ENCODE measurements around the gene SYNJ2. TPM values are rescaled to one million over a fixed set of nuclear protein-coding genes. Genes with fewer than 3 reads are reported as not detected.
A peak's percentile ranks its signal among the peaks of the same experiment; 100 is the strongest.

Gene SYNJ2
- total RNA-seq, 4 donors from 2014 or later = 6.6 to 15.6 (median 9.8) TPM

DNA sequence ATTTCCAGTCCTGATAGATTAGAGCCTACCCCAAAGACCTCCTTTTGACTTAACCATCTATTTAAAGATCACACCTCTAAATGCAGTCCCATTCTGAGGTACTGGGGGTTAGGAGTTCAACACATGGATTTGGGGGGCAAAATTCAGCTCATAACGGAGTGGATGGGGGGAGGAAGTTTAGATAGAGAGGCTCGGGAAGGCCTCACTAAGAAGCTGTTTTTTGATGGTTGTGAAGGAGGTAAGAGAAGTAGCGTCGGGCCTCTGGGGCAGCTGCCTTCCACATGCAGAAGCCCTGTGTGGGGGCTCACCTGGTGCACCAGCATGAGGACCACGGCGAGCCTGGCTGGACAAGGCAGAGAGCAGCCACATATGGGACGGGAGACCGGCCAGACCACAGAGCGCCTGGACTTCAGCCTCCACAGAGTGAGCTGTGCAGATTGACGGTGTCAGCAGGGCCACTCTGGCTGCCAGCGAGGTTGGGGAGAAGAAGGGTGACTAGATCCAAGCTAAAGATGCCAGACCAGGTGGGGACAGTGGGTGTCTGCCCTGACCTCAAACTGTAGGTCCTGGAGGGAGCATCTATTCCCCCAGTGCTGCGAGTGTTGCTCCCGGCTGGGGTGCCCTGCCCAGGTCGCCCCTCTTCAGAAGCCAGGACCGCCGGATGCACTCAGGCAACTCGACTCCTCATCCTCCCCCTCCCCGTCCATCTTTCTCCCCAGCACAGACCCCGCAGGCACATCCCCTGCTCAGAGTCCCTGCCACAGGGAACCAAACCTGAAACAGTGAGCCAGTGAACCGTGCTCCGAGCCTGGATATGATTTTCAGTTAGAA lies 5.1 kb upstream of the SYNJ2 start:
- no peak for DNase-seq
- H3K4me3 ChIP-seq = no peak overlapping the region

DNA sequence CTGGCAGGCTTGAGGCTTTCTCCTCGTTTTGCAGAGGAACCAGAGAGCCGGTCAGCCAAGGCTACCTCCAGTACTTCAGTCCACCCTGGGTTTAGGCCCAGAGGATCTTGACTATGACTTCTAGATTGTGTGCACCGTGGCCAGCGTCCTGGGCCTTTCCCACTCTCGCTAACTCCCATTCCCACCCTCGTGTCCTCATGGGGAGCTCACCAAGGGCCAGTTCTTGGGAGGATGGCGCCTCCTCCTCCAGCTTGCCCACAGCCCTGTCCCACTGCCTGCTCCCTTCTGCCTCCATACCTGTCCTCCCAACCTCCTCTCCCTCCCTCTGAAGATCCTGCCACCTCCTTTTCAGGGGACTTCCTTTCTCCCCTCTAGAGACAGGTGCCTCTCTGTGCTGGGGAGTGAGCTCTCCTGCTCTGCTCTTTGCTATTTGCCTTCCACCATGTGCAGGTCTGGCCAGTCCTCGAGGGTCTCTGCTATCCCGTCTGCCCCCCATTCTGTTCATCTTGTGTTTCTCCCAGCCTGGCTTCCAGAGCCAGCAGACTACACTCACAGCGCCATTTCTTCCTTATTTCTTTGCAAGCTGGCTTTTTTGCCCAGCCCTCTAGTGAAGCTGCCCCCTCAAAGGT lies 4.4 kb upstream of the SYNJ2 start:
- Histone ChIP-seq H3K36me3 (no peaks in the 10 kb centered on the region), H3K4me1 (peaks cover 0 to 12% (median 6%) of the 10 kb centered on the region in 3 donors), H3K27me3 (peaks cover 0 to 6% (median 0%) of the 10 kb centered on the region in 4 donors), H3K9me3 (no peaks in the 10 kb centered on the region), H3K27ac (no peak overlapping the region), H3K4me3 (no peak overlapping the region)
- DNase-seq = no peak
- WGBS, 2 donors = 88 to 89% methylated on average over 8 to 10 of the region's 10 CpGs
- TF ChIP-seq POLR2A (IDR thresholded peaks at IDR 0.05) = no peak
- TF ChIP-seq CTCF (IDR thresholded peaks at IDR 0.05) = no peak
- intact Hi-C loops (cut with DNase I) = no loop called here

More for the DNA sequence above, 5.1 kb upstream of the SYNJ2 start:
- H3K9me3 ChIP-seq = no peaks in the 10 kb centered on the region
- peaks cover 0 to 6% (median 0%) of the 10 kb centered on the region in 4 donors for H3K27me3 ChIP-seq
- H3K27ac ChIP-seq = no peak overlapping the region
- H3K4me1 ChIP-seq = peaks cover 0 to 10% (median 6%) of the 10 kb centered on the region in 3 donors
- intact Hi-C loops (cut with DNase I) = no loop called here
- no peaks in the 10 kb centered on the region for H3K36me3 ChIP-seq
- 87 to 94% methylated on average over 10 to 12 of the region's 21 CpGs for WGBS, 2 donors
- TF ChIP-seq CTCF (IDR thresholded peaks at IDR 0.05) (no peak), POLR2A (IDR thresholded peaks at IDR 0.05) (no peak)

GRCh38 chr6:157978021-157978783 lies 3.5 kb upstream of the SYNJ2 start:
- H3K36me3 ChIP-seq = no peaks in the 10 kb centered on the region
- no peak overlapping the region for H3K27ac ChIP-seq
- peaks cover 0 to 6% (median 0%) of the 10 kb centered on the region in 4 donors for H3K27me3 ChIP-seq
- no peak for DNase-seq
- H3K9me3 ChIP-seq = no peaks in the 10 kb centered on the region
- WGBS, 2 donors = 82 to 86% methylated on average over 16 of the region's 16 CpGs
- H3K4me3 ChIP-seq = no peak overlapping the region
- no peak for TF ChIP-seq CTCF (IDR thresholded peaks at IDR 0.05)
- no peak for TF ChIP-seq POLR2A (IDR thresholded peaks at IDR 0.05)
- H3K4me1 ChIP-seq = peaks cover 8 to 21% (median 10%) of the 10 kb centered on the region in 3 donors
- intact Hi-C loops (cut with DNase I) = no loop called here

DNA sequence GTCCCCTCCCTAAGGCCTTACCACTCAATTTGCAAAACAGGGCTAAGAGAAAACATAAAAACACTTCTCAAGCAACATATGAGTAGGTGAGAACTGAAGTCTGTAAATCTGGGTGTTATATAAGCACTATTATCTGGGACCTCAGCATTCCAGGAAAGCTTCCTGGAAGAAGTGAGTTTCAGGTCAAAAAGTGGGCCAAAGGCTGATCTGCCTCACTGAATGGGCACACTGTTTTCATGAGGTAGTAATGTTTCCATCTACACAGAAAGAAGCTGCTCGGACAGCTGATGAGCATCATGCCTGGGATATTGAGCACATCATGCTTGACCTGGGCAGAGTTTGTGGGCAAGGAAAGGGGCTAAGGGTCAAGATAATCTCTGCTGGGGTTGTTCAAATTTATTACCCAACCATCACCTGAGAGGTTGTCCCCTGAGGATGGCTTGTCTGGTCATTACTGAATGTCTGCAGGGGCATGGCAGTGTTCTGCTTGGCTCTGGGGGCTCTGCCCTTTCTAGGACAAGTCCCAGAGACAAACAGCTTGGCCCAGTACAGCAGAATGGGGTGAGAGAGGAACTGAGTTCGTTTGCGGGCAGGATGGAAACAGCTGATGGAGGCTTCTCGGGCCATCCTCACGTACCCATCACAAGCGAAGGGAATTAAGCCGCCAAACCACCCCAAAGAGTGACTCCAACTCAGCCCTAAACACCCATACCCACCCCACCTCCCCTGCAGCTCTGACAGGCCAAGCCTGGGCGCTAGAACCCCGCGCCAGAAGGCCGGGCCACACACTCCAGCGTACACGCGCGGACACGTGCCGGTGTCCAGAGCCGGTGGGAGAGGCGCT lies 1.2 kb upstream of the SYNJ2 start:
- peaks cover 0 to 6% (median 0%) of the 10 kb centered on the region in 4 donors for H3K27me3 ChIP-seq
- peaks cover 18 to 44% (median 20%) of the 10 kb centered on the region in 3 donors for H3K4me1 ChIP-seq
- DNase-seq = peak; percentile 12
- H3K9me3 ChIP-seq = no peaks in the 10 kb centered on the region
- TF ChIP-seq CTCF (IDR thresholded peaks at IDR 0.05) (no peak), POLR2A (IDR thresholded peaks at IDR 0.05) (no peak)
- peak overlapping the region; percentile 84 to 91 (median 88) for H3K27ac ChIP-seq
- peak overlapping the region; percentile 80 to 99 (median 94) for H3K4me3 ChIP-seq
- 44 to 66% methylated on average over 7 of the region's 19 CpGs for WGBS, 2 donors
- intact Hi-C loops (cut with DNase I) = loop anchor here (5.0 kb wide), 1 partner anchor 92 kb away; no protein-coding TSS in a partner anchor
- no peaks in the 10 kb centered on the region for H3K36me3 ChIP-seq
